Stimulated activated CD4-positive, alpha-beta T cell treated with anti-CD3 and anti-CD28 coated beads, TNF-alpha, amount 100 ng/mL, for 4 hours (primary cell): ENCODE data around the gene RXRG.

Experiments
- DNase-seq, 3 experiments: peaks; one replicate each; pipeline ENCODE4 v3.0.0-alpha.2; 2020; ENCODE audit warnings: low read depth in 3 of 3

The RXRG gene

DNA sequence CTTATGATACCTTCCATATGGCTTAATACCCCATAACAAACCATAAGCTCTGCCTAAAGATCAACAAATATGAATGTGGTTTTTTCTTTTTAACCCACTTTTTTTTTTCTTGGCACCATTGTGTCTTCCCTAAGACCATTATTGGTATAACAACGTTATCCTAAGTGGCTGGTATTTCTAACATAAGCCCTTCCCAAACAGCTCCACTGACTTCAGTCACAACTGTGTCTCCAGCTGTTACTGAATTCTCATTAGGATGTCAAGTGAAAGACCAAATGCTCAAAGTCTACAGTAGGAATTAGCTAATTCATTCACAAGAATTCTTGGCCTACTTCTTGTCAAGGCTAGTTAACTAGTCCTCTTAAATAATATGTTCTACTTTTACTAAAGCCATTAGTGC lies 4.2 kb upstream of the RXRG start:
- no peak for DNase-seq

DNA sequence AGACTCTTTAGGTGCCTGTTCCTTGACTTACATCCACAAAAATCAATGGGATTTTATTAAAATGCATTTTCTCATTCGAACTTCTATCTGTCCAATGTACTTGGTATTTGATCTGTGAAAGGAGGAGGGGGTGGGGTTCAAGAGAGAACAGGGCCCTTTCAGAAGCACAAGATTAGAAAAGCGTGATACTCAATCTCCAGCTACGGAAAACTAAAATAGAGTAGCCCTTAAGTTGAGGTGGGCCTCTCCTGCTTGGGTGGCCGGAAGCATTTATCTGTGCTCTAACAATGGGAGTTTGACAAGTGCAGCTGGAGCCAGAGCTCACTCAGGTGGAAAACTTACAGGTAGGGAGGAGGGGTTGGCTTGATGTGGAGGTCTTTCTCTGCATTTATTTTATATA lies 462 bp upstream of the RXRG start:
- DNase-seq, result no peak

DNA sequence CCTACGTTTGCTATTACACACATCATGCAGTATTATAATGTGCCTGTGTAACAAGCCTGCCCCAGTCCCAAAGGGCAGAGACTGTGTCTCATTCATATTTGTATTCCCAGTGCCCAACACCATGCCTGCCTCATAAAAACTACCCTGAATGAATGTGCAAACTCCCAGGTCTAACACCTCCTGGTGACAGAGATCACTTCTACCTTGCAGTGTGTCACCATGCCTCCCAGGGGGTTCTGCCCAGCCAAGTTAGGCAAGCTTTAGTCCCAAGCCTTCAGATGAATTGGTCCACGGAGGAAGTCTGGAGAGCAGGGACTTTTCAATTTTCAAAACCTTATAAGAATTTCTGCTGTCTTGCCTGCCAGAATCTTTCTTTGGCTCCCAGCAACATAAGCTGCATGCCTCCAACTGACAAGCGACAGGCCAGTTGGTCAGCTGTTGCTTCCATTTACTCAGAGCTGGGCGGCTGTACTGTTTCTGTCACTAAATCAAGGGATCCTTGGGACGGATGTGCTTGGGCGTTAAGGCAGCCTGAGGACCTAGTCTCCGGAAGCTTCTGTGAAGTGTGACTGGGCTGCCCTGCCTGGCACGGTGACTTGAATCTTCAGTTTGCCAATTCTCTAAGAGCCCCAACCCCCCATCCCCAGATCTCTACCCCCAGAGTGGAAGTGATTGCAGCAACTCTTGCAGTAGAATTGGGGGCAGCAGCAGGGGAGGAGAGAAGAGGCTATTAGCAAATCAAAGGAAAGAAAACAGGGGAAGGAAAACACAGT lies 1.2 kb downstream of the RXRG start:
- DNase-seq, result no peak

- no peak for DNase-seq
Measured at GRCh38 chr1:165442653-165443052, 2.3 kb downstream of the RXRG start.

DNA sequence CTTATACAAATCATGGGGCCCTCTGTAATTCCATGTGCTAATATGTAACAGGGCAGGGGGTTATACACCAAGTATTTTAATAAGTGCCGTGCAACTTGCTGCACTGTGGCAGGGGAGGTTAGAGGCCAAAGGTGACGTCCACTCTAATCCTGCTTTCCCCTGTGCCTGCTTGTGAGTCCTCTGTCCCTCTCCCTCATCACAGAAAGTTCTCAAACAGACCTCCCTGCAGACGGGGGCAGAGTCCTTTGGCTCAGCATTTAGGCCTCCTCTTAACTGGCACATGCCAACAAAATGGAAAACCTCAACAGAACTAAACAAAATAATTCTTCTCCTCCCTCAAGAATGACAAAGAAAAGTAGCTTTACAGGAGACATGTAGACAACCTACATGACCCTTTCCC lies 2.9 kb downstream of the RXRG start:
- no peak for DNase-seq

- no peak for DNase-seq
Measured at GRCh38 chr1:165441166-165441880, 3.6 kb downstream of the RXRG start.

DNA sequence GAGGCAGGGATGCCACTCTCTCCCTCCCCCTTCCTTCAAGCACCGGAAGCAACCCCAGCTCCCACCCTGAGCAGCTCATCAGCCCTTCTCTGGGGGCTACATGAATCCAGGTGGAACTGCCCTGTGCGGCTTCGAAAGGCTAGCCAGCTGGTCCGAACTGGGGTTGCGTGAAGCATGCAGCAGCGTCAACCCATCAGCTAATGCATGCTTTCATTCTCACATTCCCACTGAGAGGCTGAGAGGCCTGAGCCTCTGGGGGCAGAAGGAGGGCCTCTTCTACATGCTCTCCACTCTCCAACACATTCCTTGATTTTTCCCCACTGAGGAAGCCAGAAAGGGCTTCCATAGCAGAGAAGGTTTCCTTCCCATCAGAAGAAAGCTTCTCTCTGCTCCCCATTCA lies 5.6 kb downstream of the RXRG start:
- no peak for DNase-seq

DNA sequence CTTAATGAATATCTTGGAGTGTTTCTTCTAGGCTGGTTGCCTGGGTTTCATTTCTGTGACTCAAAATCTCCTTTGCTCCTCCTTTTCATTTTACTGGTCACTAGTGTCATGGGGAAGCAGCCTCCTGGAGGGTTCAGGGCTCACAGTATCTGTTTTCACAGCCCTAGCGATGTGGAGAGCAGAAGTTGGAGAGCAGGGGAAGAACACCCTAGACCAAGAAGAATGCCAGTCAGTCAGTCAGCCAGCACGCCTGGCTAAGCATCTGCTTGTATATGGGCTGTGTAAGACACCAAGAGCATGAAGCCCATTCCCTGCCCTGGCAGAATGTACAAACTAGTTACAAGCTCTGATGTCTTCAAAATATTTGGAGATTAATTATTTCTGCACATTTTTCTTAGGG lies 7.9 kb downstream of the RXRG start:
- no peak for DNase-seq

DNA sequence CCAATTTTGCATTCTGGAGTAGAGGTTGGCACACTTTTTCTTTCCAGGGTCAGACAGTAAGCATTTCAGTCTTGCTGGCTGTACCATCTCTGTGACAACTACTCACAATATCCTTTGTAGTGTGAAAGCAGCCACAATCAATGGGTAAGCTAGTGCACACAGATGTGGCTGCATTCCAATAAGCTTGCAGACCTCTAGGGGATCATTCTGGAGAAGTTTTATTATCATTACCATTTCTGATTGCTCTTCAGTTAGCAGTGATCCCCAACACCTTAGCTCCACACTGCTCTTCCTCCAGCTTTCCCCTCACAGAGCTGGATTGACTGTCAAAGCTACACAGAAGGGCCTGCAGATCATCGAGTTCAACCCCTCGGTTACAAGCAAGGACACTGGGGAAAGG lies 9.1 kb downstream of the RXRG start:
- DNase-seq, result no peak

GRCh38 chr1:165434281-165434680 lies 10.6 kb downstream of the RXRG start:
- DNase-seq, result no peak

GRCh38 chr1:165431079-165431478 lies 13.8 kb downstream of the RXRG start:
- no peak for DNase-seq

DNA sequence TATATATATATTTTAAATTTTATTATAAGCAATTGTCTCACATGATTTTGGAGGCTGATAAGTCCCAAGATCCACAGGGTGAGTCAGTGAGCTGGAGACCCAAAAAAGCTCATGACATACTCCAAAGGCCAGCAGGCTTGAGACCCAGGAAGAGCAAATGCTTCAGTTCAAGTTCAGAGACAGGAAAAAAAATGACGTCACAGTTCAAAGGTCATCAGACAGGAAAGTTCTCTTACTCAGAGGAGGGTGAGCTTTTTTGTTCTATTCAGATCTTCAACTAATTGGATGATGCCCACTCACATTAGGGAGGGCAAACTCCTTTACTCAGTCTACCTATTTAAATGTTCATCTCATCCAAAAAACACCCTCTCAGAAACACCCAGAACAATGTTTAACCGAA lies 18.2 kb downstream of the RXRG start:
- DNase-seq, result no peak

DNA sequence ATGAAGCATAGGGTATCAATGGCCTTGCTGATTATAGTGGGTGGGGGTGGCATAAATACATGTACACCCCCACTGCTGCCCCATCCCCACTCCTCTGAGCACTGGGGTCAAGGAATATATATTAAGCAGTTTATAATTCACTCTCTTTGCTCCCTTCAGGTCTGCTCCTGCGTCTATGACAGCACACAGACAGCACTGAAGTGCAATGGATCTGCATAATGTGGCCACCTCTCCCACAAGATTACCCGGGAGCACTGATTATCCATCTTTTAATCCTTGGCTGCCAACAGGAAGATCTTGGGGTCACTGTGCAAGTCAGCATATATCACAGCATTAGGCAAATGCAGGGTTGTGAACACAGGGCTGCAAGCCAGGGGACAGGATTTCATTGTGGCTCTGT lies 19.3 kb downstream of the RXRG start:
- no peak for DNase-seq

GRCh38 chr1:165424454-165425216 lies 20.3 kb downstream of the RXRG start:
- DNase-seq, result no peak

DNA sequence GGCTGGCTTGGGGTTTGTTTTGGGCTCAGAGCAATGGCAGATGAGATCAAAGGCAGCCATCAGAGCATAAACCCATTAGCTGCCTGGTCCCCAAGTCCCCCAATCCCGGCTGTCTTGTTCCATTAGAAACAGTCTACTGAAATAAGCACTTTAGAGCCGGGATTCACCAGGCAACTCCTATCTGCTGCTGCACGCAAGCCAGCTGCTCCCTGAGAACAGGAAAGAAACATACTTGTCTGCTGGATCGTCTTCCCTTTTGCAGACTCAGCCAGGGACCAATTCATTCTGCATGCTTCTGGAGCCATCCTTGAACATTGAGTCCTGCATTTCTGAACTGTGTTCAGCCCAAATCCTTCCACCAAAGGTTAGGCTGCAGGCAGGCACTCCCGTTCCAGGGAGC lies 21.8 kb downstream of the RXRG start:
- DNase-seq, result no peak

DNA sequence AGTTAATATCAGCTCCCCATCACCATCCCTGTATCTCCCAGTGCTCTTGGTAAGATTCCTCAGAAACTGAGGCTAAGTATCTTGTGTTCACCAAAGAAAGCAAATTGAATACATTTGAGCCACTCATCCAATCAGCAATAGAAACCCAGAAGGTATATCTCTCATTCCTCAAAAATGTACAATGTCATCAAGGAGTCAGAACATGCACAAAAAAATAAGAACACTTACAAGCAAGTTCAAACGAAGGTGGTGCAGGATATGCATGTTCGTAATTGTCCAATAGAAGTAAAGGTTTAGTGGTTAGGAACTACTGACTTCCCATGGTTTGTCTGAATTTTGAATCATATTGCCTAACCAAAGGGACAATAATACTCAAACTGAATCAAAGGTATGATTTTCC lies 24.3 kb downstream of the RXRG start:
- DNase-seq, result no peak

GRCh38 chr1:165419839-165420238 lies 25.1 kb downstream of the RXRG start:
- no peak for DNase-seq

- no peak for DNase-seq
Measured at GRCh38 chr1:165418195-165418594, 26.7 kb downstream of the RXRG start.

DNA sequence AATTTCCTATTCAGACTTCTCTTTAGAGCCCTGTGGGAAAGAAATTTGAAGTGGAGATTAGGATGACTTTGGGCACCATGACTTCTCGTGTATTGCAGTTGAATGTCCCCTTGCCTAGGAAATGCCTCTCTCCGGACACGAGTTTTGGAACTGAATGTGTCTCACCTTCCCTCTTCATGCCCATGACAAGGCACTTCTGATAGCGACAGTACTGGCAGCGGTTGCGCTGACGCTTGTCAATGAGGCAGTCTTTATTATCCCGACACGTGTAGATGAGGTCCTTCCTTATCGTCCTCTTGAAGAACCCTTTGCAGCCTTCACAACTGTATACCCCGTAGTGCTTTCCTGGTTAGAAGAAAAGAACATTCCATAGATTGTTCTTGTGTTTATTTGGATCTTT lies 28.1 kb downstream of the RXRG start:
- no peak for DNase-seq

DNA sequence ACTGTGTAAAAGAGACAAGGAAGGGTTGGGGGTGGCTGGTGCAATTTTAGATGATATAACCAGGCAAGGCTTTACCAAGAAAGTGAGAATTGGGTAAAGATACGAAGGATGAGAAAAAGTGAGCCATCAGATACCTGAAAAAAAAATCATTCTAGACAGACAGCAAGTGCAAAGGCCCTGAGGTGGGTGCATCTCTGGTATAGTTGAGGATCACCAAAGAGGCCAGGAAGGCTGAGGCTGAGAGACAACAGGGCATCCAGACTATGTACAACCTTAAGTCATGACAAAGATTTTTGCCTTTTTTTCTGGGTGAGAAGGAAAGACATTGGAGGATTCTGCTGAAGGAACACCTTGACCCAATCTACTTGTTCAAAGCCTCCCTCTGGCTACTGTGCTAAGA lies 29.9 kb downstream of the RXRG start:
- no peak for DNase-seq

DNA sequence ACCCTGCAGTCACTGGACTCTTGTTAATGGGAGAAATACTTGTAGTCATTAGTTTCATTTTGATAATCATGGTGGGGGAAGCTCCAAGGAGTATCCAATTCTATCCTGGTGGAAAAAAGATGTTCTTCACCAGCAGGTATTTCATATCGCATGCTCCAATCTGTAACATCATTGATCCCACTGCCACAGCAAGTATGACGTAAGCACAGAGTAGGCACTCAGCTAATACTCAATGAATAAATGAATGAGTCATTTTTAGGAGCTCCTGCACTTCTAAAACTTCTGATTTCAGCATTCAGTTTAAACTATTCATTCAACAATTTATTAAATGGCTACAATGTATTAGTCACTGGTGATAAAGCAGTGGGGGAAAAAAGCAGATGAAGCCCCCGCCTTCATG lies 30.3 kb downstream of the RXRG start:
- no peak for DNase-seq

DNA sequence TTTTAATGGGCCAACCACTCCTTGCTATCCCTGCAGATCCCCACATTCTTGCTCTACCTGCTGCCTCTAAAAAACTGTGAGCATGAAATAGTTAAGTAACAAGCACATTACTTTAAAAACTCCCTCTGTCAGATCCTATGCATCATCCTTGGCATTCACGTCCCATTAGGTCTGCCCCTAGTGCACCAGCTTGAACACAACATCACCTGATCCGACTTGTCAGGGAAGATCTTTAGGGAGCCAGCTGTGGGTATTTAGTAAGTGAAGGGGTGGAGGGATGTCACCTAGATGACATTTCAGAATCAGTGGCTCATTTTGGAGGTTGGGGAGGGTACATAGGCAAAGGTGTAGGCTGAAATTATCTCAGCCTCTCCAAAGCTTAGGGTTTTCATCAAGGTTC lies 33.5 kb downstream of the RXRG start:
- DNase-seq, result no peak
